DOHH2 (cell line): ENCODE data around the gene DLX2.

ENCODE experiments used
- H3F3A ChIP-seq: fragments of 200-600 bp; sonication (generic), shearing (Covaris generic); 2 replicates; pipeline ENCODE4 v1.6.0; 2016; ENCODE audit warnings: antibody characterized with exemption, mild to moderate bottlenecking; ENCODE audit not compliant: control insufficient read depth, insufficient read depth
- H3K27ac ChIP-seq: fragments of 200-600 bp; sonication (generic); 2 replicates; pipeline ENCODE4 v1.5.1; 2014; ENCODE audit warnings: low read depth, mild to moderate bottlenecking, low read length, moderate library complexity
- H3K27me3 ChIP-seq: fragments of 200-600 bp; sonication (generic); 2 replicates; pipeline ENCODE4 v1.6.1; 2014; ENCODE audit warnings: mild to moderate bottlenecking, low read length, mixed read lengths; ENCODE audit not compliant: control insufficient read depth
- H3K36me3 ChIP-seq: fragments of 200-600 bp; sonication (generic); 2 replicates; pipeline ENCODE4 v1.6.1; 2014; ENCODE audit warnings: mild to moderate bottlenecking, low read length, moderate library complexity, mixed read lengths; ENCODE audit not compliant: control insufficient read depth
- H3K4me1 ChIP-seq: fragments of 200-600 bp; sonication (generic); 2 replicates; pipeline ENCODE4 v1.6.1; 2014; ENCODE audit warnings: mild to moderate bottlenecking, low read length, mixed read lengths; ENCODE audit not compliant: control insufficient read depth
- H3K4me2 ChIP-seq: fragments of 200-600 bp; sonication (generic); 2 replicates; pipeline ENCODE4 v1.6.0; 2014; ENCODE audit warnings: mild to moderate bottlenecking, low read length, moderate library complexity
- H3K4me3 ChIP-seq: fragments of 200-600 bp; sonication (generic); 2 replicates; pipeline ENCODE4 v1.5.1; 2014; ENCODE audit warnings: mild to moderate bottlenecking, low read length, mixed read lengths
- H3K79me2 ChIP-seq: fragments of 200-600 bp; sonication (generic); 2 replicates; pipeline ENCODE4 v1.6.1; 2014; ENCODE audit warnings: mild to moderate bottlenecking, low read length, mixed read lengths; ENCODE audit not compliant: control insufficient read depth
- H3K9me2 ChIP-seq: fragments of 200-600 bp; sonication (generic); replicated peaks from 2 replicates; pipeline ENCODE4 v1.6.1; 2014; ENCODE audit warnings: mild to moderate bottlenecking, low read length, mixed read lengths; ENCODE audit not compliant: control insufficient read depth
- H3K9me3 ChIP-seq: fragments of 200-600 bp; sonication (generic); 2 replicates; pipeline ENCODE4 v1.6.1; 2014; ENCODE audit warnings: antibody characterized with exemption, low read length, mixed read lengths; ENCODE audit not compliant: control insufficient read depth, insufficient read depth
- H4K20me1 ChIP-seq: fragments of 200-600 bp; sonication (generic); 2 replicates; pipeline ENCODE4 v1.6.0; 2014; ENCODE audit warnings: low read depth, mild to moderate bottlenecking, antibody characterized with exemption, low read length, moderate library complexity; ENCODE audit not compliant: control insufficient read depth, insufficient read depth
- EZH2phosphoT487 ChIP-seq: fragments of 200-600 bp; sonication (generic); IDR thresholded peaks from 2 replicates; pipeline ENCODE4 v1.6.1; 2017; ENCODE audit warnings: borderline replicate concordance, mild to moderate bottlenecking, antibody characterized with exemption, low read length, moderate library complexity, mixed read lengths
- TF ChIP-seq, protein P1 (sequence below): fragments of 200-600 bp; sonication (generic); IDR thresholded peaks from one replicate; pipeline ENCODE4 v1.5.1; 2014; ENCODE audit warnings: antibody characterized with exemption, mild to moderate bottlenecking, low read depth, low read length; ENCODE audit not compliant: poor library complexity, severe bottlenecking

DLX2 gene

DNA sequence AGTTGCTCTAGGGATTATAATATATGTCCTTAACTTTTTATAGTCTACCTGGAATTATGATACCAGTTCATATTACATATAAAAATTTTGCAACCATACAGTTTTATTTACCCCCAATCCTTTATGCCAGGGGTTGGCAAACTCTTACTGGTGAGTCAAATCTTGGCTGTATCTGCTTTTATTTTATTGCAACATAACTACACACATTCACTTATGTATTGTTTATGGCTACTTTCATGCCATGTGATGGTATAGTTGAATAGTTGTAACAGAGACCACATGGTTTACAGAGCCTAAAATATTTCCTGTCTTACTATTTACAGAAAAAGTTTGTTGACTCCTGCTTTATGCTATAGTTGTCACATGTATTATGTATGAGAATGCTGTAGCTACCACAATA, 25.8 kb upstream of the DLX2 start:
- no peaks in the 10 kb centered on the region for H4K20me1 ChIP-seq
- H3K4me3 ChIP-seq = no peak overlapping the region
- H3K9me2 ChIP-seq = no peaks in the 10 kb centered on the region
- no peaks in the 10 kb centered on the region for H3K9me3 ChIP-seq
- H3K79me2 ChIP-seq = no peaks in the 10 kb centered on the region
- no peak overlapping the region for H3K4me2 ChIP-seq
- 0 out of 2 replicates have a peak, but pooled peaks cover 4% of the 10 kb centered on the region for H3K27me3 ChIP-seq
- H3F3A ChIP-seq = no peaks in the 10 kb centered on the region
- H3K27ac ChIP-seq = no peak overlapping the region
- no peaks in the 10 kb centered on the region for H3K4me1 ChIP-seq
- no peak for TF ChIP-seq EZH2phosphoT487
- TF ChIP-seq, protein P1, sequence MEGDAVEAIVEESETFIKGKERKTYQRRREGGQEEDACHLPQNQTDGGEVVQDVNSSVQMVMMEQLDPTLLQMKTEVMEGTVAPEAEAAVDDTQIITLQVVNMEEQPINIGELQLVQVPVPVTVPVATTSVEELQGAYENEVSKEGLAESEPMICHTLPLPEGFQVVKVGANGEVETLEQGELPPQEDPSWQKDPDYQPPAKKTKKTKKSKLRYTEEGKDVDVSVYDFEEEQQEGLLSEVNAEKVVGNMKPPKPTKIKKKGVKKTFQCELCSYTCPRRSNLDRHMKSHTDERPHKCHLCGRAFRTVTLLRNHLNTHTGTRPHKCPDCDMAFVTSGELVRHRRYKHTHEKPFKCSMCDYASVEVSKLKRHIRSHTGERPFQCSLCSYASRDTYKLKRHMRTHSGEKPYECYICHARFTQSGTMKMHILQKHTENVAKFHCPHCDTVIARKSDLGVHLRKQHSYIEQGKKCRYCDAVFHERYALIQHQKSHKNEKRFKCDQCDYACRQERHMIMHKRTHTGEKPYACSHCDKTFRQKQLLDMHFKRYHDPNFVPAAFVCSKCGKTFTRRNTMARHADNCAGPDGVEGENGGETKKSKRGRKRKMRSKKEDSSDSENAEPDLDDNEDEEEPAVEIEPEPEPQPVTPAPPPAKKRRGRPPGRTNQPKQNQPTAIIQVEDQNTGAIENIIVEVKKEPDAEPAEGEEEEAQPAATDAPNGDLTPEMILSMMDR = no peak
- no peaks in the 10 kb centered on the region for H3K36me3 ChIP-seq

DNA sequence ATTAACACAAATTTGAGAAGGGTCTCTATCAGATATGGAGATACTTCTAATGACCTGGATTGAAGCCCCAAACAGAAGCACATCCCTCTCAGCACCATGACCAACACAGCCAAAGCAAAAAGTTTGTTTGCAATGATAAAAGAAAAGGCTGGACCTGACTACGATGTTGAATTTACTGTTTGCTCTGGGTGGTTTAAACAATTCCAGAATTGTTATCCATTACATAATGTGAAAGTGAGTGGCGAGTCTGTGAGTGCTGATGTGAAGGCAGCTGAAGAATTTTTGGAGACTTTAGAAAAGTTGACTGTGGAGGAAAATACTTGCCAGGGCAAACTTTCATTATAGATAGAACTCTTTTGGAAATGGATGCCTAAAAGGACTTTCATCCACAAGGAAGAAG, 17.4 kb upstream of the DLX2 start:
- TF ChIP-seq, protein P1 = no peak
- no peak for TF ChIP-seq EZH2phosphoT487
- Histone ChIP-seq H3K27ac (no peak overlapping the region), H3K9me2 (no peaks in the 10 kb centered on the region), H3F3A (no peaks in the 10 kb centered on the region), H3K79me2 (no peaks in the 10 kb centered on the region), H3K27me3 (peaks cover 7% of the 10 kb centered on the region; the same call in 1 of the 2 replicates), H4K20me1 (no peaks in the 10 kb centered on the region), H3K4me1 (no peaks in the 10 kb centered on the region), H3K9me3 (no peaks in the 10 kb centered on the region), H3K36me3 (no peaks in the 10 kb centered on the region), H3K4me3 (no peak overlapping the region), H3K4me2 (no peak overlapping the region)

DNA sequence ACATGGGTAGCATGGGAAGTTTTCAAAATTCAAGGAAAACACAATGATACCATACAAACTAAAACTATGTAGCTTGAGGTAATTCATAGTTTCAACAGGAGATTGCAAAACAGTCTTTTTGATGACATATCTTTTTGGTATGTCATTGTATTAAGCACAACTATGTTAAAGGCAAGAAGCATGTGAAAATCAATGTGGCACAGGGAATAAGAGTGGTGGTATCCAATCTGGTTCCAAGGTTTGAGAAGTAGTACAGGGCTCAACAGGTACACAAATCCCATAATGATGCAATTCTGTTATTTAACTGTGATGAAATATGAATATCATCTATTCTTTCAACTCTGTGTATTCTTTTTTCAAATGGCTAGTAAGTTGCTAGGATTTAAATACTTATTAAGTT, 16.4 kb upstream of the DLX2 start:
- no peaks in the 10 kb centered on the region for H3K4me1 ChIP-seq
- TF ChIP-seq, protein P1 = no peak
- TF ChIP-seq EZH2phosphoT487 = no peak
- no peaks in the 10 kb centered on the region for H3K9me3 ChIP-seq
- peaks cover 7% of the 10 kb centered on the region; the same call in 1 of the 2 replicates for H3K27me3 ChIP-seq
- H3K27ac ChIP-seq = no peak overlapping the region
- H4K20me1 ChIP-seq = no peaks in the 10 kb centered on the region
- H3K79me2 ChIP-seq = no peaks in the 10 kb centered on the region
- H3K4me3 ChIP-seq = no peak overlapping the region
- no peaks in the 10 kb centered on the region for H3K36me3 ChIP-seq
- H3K4me2 ChIP-seq = no peak overlapping the region
- no peaks in the 10 kb centered on the region for H3F3A ChIP-seq
- H3K9me2 ChIP-seq = no peaks in the 10 kb centered on the region
